HFF-Myc (cell line): ENCODE data around the gene DLEC1.

ENCODE experiments used
- DNase-seq: peaks from one replicate; pipeline ENCODE4 v3.0.0-alpha.2; 2011; ENCODE audit warnings: low read depth; ENCODE audit errors: extremely low read depth
- H3K4me3 ChIP-seq: replicated peaks from 2 replicates; pipeline ENCODE4 v1.5.1; 2011; ENCODE audit warnings: low read depth, mild to moderate bottlenecking, control low read depth, low read length
- TF ChIP-seq, protein P1 (sequence below): IDR thresholded peaks from 2 replicates; pipeline ENCODE4 v1.5.1; 2012; ENCODE audit warnings: mild to moderate bottlenecking, low read depth, low read length, control low read depth; ENCODE audit errors: missing control alignments

Gene DLEC1

GRCh38 chr3:38022896-38023709 is 15.9 kb upstream of the DLEC1 start:
- H3K4me3 ChIP-seq: peak overlapping the region; percentile 46; the same call in 1 of the 2 replicates
- TF ChIP-seq, protein P1, sequence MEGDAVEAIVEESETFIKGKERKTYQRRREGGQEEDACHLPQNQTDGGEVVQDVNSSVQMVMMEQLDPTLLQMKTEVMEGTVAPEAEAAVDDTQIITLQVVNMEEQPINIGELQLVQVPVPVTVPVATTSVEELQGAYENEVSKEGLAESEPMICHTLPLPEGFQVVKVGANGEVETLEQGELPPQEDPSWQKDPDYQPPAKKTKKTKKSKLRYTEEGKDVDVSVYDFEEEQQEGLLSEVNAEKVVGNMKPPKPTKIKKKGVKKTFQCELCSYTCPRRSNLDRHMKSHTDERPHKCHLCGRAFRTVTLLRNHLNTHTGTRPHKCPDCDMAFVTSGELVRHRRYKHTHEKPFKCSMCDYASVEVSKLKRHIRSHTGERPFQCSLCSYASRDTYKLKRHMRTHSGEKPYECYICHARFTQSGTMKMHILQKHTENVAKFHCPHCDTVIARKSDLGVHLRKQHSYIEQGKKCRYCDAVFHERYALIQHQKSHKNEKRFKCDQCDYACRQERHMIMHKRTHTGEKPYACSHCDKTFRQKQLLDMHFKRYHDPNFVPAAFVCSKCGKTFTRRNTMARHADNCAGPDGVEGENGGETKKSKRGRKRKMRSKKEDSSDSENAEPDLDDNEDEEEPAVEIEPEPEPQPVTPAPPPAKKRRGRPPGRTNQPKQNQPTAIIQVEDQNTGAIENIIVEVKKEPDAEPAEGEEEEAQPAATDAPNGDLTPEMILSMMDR: no peak
- no peak for DNase-seq

- TF ChIP-seq, protein P1: no peak
- DNase-seq: no peak
- no peak overlapping the region for H3K4me3 ChIP-seq
These were observed 12.2 kb upstream of the DLEC1 start for GRCh38 chr3:38026856-38027255.

DNA sequence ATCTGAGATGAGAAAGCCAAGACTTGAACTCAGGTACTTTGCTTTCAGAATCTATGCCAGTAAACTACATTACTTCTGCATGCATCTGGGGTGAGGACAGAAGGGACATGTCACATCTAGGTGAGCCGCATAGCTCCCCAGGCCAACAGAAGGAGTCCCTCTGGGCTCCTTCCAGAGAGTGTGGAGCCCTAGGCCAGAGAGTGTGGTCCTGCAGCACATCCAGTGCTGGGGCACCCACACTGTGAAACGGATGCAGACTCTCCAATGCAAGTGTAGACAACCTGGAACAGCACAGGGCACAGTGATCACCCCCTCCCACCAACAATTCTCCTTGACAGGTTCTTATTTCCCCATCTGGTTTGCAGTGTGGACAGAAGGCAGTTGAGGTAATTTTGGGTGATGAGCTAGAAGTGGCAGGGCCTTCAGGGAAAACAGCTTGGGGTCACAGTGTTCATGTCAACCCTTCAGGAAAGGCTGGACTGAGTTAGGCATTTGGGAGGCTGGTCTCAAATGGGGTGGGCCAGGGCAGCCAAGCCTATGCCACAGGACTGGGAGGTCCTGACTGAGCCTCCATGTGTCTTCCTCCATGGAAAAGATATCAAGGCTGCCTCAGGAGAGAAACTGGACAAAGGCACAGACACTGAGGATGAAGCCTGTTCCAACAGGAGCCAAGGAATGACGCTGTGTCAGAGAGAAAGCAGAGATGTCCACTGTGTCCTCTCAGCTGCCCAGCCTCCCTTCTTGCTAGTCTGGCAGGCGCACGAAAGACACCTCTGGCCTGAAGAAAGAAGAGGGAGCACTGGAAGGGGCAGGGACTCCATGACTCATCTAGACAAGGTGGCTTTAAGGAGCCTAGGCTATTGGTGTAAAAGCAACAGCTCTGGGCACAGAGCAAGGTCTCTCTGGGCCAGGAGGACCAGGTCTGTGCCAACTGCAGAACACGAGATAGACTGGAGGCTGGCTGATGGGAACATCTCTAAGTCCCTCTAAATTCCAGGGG is 11.2 kb upstream of the DLEC1 start:
- TF ChIP-seq, protein P1: no peak
- no peak overlapping the region for H3K4me3 ChIP-seq
- DNase-seq: no peak

- H3K4me3 ChIP-seq: peak overlapping the region; percentile 42
- DNase-seq: no peak
- TF ChIP-seq, protein P1: no peak
These were observed 10.2 kb upstream of the DLEC1 start for GRCh38 chr3:38028621-38029361.

DNA sequence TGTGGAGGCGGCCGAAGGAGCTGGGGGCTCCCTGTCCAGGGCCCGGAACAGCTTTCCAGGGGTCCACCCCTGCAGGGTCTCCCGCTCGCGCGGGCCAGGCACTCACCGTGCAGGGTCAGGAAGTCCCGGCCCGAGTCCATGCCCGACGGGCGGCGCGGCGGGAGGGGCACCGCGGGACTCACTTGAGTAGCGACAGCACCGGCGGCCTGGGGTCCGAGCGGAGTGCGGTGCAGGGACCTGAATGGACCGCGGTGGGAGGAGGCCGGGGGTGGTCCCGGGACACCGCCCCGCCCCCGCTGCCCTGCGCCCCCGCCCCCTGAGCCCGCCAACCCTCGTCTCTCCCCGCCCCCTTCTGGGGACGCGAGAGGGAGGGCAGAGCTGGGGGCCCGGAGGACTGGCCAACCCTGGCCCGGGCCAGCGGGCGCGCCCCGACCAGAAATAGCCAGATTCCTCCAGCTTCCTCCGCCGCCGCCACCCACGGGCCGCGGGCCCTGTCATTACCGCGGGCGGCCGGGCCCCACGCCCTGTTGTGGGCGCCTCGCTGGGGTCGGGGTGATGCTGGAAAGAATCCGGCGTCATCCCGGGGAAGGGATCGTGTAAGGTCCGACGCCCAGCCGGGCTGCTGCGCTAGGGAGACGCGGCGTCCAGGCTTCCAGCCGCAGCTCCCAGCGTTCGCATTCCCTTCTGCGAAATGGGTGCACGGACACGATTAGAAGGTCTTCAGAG is 9.4 kb upstream of the DLEC1 start, which contains the start of gene PLCD1:
PLCD1 (minus strand) TSS at position 243 of the 726 bp plus-strand sequence; CDS start at position 140, 103 bp downstream.
- peak within 1 kb of the TSS; percentile 42 for H3K4me3 ChIP-seq
- DNase-seq: no peak
- TF ChIP-seq, protein P1: no peak
